ENCODE measurements around the gene CD247. TPM values are rescaled to one million over a fixed set of nuclear protein-coding genes. Genes with fewer than 3 reads are reported as not detected.

CD247 gene
- total RNA-seq, 1 donor from 2014 or later = 8.9 TPM

DNA sequence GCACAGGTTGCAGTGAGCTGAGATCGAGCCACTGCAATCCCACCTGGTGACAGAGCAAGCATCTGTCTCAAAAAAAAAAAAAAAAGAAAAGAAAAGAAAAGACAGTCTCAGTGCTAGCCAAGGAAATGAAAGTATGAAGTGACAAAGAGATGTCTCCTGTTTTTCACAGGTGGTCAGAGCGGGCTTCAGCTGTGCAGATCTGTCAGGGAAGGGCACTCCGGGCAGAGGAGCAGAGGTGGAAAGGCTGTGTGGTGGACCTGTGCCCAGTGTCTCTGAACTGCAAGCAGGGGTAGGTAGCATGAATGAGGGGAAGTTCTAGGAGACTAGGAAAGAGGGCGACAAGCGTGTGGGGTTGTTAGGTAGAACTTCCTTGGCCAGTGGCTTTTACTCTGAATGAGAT, 67.5 kb downstream of the CD247 start:
- Histone ChIP-seq H3K27me3 (no peaks in the 10 kb centered on the region), H3K4me3 (no peak overlapping the region), H3K4me1 (peaks cover 6% of the 10 kb centered on the region), H3K36me3 (no peaks in the 10 kb centered on the region), H3K27ac (no peak overlapping the region), H3K9me3 (no peaks in the 10 kb centered on the region)
- intact Hi-C loops (cut with DNase I) = no loop called here
- DNase-seq (no peak), ATAC-seq (no peak)
- no peak for TF ChIP-seq CTCF (IDR thresholded peaks at IDR 0.05)

- Histone ChIP-seq H3K4me3 (no peak overlapping the region), H3K9me3 (no peaks in the 10 kb centered on the region), H3K27ac (peak overlapping the region; percentile 42), H3K4me1 (peaks cover 6% of the 10 kb centered on the region), H3K36me3 (no peaks in the 10 kb centered on the region), H3K27me3 (no peaks in the 10 kb centered on the region)
- ATAC-seq (peak; percentile 88), DNase-seq (no peak)
- no peak for TF ChIP-seq CTCF (IDR thresholded peaks at IDR 0.05)
- intact Hi-C loops (cut with DNase I) = loop anchor here (10.0 kb wide), 1 partner anchor 383 kb away; no protein-coding TSS in a partner anchor
These were observed 70.7 kb downstream of the CD247 start for GRCh38 chr1:167447521-167448136.

DNA sequence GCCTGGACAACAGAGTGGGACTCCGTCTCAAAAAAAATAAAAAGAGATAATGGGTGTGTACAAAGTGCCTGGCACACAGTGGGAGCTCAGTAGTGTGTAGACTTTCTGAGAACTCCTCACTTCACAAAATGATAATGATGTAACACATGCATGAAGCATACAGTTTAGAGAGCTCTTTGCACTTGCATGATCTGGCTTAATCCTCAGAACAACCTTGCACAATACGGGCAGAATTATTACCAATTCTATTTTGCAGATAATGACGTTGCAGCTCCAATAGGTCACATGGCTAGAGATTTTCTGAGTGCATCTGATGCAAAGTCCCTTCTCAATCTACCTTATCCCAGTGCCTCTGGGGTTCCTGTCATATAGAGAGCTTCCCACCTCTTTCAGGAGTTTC, 71.4 kb downstream of the CD247 start:
- TF ChIP-seq CTCF (IDR thresholded peaks at IDR 0.05) = no peak
- peak overlapping the region; percentile 42 for H3K27ac ChIP-seq
- no peaks in the 10 kb centered on the region for H3K9me3 ChIP-seq
- ATAC-seq (no peak), DNase-seq (no peak)
- peaks cover 9% of the 10 kb centered on the region for H3K4me1 ChIP-seq
- no peak overlapping the region for H3K4me3 ChIP-seq
- no peaks in the 10 kb centered on the region for H3K36me3 ChIP-seq
- no peaks in the 10 kb centered on the region for H3K27me3 ChIP-seq
- intact Hi-C loops (cut with DNase I) = loop anchor here (10.0 kb wide), 1 partner anchor 382 kb away; no protein-coding TSS in a partner anchor

- intact Hi-C loops (cut with DNase I) = loop anchor here (10.0 kb wide), 1 partner anchor 379 kb away; no protein-coding TSS in a partner anchor
- no peak for TF ChIP-seq CTCF (IDR thresholded peaks at IDR 0.05)
- ATAC-seq (no peak), DNase-seq (no peak)
- peaks cover 19% of the 10 kb centered on the region for H3K4me1 ChIP-seq
- H3K27me3 ChIP-seq = peaks cover 8% of the 10 kb centered on the region
- no peak overlapping the region for H3K4me3 ChIP-seq
- H3K27ac ChIP-seq = no peak overlapping the region
- H3K9me3 ChIP-seq = no peaks in the 10 kb centered on the region
- no peaks in the 10 kb centered on the region for H3K36me3 ChIP-seq
These were observed 74.6 kb downstream of the CD247 start for GRCh38 chr1:167443757-167444156.

DNA sequence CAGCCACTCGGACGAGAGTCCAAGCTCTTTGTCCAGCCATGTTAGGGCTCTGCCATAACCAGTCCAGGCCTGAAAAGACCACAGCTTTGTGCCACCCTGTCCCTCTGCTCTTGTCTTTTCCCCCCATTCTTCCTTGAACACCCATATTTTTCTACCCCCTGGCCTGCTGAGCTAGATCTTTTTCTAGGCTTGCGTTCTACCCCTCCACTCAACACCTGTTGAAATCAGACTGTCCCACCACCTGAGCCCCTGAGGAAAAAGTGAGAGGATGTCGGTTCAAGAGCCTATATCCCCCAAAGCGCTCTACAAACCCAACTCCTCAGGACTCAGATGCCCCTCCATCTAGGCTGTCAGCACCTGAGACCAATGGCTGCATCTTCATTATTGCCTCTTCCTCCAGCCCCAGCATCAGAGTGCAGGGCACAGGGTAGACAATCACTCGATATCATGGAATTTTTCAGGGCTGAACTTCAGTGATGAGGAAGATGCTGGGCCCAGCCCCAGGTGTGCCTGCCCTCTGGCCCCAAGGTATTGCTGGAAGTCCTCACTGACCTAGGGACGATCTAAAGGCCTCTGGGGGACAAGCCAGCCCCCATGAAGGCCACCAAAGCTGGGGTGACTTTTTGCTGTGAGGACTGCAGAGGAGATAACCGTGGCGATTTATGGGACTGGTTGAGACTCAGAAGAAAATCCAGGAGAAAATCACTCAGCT, 75.3 kb downstream of the CD247 start:
- DNase-seq (no peak), ATAC-seq (no peak)
- Histone ChIP-seq H3K27me3 (peaks cover 8% of the 10 kb centered on the region), H3K9me3 (no peaks in the 10 kb centered on the region), H3K27ac (no peak overlapping the region), H3K36me3 (no peaks in the 10 kb centered on the region), H3K4me1 (peaks cover 19% of the 10 kb centered on the region), H3K4me3 (no peak overlapping the region)
- no peak for TF ChIP-seq CTCF (IDR thresholded peaks at IDR 0.05)
- intact Hi-C loops (cut with DNase I) = loop anchor here (10.0 kb wide), 1 partner anchor 378 kb away; no protein-coding TSS in a partner anchor
